Stimulated activated CD8-positive, alpha-beta memory T cell treated with anti-CD3 and anti-CD28 coated beads, Interleukin-7, amount 100 ng/mL, for 4 hours (primary cell): ENCODE measurements around the gene TERT.
"Not testable (repeated sequence)": the region's sequence is repeated elsewhere in the genome, so short reads cannot be mapped to it uniquely, and the experiment has no call there.

ENCODE experiments used
- DNase-seq, 2 donors: peaks; one replicate each; pipeline ENCODE4 v3.0.0-alpha.2; 2020; ENCODE audit warnings: low read depth in 2 of 2

TERT gene

DNA sequence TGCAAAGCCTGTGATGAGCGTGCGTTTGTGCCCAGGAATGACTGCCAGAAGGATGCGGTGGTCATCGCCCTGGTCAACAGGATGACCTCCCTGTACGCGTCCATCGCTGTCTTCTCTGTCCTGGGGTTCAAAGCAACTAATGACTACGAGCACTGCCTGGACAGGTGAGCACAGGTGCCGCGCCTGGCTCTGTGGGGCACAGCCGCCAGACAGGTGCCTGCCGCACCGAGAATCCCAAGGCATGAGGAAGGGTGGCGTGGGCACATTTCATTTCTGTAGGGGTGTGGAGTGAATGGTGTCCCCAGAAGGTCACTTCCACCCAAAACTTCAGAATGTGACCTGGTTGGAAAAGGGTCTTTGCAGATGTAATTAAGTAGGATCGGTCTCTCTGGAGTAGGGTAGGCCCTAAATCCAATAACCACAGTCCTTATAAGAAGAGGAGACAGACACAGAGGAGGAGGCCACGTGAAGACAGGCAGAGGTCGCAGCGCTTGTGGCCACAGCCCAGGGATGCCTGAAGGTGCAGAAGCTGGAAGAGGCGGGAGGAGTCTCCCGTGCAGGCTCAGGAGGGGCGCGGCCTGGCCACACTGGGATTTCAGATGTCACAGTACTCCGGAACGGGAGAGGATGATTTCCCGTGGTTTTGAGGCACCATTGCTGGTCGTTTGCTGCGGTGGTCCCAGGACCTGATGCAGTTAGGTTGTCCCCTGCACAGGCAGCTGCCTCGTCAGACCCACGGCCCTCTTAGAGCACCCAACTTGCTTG, 54.2 kb downstream of the TERT start:
- DNase-seq: no peak

DNA sequence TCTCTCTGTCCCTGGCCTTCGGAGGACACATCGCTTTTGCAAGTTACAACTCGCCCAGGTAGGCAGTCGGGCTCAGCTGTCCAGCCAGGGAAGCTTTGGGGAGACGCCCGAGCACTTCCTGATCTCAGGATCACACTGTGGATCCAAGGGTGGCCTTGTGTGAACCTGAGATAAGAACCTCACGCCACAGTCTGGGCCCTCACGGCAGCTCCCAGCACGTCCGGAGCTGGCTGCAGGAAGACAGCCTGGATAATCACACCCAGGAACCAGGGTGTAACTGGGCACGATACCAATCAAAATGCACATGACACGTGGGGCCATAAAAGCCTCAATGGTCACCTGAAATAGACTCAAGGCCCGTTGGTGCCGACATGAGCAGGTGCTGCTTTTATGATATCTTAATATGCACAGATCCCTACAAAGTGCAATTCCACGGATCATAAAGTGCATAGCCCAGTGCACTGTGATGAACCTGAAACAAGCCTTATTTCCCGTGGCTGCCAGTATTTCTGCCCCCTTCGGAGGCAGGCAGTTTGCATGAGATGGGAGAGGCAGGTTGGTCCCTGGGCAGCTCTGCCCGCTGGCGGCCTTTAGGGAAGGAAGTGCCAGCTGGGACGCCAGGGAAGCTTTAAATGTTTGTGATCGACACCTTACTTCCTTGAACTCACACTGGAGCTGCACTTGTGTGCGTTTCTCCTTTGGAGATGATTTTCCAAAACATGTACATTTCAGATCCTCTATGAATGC, 55.2 kb downstream of the TERT start:
- no peak for DNase-seq

DNA sequence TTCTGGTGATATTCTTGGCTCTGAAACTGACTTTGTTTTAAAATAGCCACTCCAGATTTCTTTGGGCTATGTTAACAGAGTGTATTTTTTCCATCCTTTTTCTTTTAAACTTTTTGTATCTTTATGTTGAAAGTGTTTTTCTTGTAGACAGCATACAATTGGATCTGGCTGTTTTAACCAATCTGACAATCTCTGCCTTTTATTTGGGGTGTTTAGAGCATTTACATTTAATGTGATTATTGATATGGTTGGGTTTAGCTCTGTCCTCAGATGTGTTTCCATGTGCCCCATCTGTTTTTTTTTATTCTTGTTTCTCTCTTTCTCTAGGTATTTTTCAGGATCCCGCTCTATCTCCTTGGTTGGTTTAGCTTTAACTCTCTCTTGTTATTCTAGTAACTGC, 59.0 kb downstream of the TERT start:
- no peak for DNase-seq

DNA sequence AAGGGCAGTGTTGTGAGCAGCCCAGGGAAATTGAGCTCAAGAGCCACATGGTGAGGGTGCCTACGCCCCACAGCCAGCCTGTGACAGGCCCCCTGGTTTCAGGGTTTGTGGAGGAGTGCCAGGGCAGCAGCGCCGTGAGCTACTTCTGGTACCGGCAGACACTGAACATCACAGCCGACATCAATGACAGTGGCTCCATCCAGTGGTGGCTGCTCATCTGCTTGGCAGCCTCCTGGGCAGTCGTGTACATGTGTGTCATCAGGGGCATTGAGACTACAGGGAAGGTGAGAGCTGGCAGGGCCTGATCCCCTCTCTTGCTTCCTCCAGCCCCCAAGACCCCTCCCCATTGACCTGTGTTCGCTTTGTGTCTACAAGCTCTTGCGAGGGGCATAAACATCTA, 59.5 kb downstream of the TERT start:
- DNase-seq: no peak

DNA sequence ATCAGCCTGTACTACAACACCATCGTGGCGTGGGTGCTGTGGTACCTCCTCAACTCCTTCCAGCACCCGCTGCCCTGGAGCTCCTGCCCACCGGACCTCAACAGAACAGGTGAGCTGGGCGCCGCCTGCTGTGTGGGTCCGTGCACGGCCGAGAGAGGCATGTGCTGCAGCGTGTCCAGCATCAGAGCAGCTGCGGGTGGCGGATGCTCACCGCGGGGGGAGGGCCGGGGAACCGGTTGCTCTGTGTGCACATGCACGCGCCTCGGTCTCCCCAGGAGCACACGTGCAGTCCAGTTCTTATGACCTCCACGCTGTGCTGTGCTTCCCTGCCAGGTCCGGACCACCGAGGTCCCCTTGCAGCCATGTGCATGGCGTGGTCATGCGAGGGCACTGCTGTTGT, 62.1 kb downstream of the TERT start:
- no peak for DNase-seq

DNA sequence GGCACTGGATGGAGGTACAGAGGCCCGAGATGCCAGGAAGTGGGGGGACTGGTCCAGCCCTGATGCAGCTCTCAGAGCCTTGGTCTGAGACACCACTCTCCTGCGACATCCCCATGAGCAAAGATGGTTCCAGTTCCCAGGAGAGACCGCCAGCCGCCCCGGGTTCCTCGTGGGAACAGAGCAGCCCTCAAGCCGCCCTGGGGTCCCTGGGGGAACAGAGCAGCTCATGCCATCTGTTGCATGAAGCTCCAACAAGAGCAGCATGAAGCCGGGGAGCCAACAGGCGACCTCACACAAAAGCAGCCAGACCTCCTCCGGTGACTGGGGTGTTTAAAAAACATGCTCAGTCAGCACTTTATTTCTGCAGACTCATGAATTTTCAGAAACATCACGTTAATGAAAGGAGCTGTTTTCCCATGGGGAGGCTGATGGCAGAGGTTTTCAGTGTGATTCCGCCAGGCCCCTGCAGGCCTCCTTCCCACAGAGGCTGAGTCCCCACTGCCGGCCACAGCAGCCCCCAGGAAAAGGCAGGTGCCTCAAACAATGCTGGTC, 63.4 kb downstream of the TERT start:
- DNase-seq: no peak

DNA sequence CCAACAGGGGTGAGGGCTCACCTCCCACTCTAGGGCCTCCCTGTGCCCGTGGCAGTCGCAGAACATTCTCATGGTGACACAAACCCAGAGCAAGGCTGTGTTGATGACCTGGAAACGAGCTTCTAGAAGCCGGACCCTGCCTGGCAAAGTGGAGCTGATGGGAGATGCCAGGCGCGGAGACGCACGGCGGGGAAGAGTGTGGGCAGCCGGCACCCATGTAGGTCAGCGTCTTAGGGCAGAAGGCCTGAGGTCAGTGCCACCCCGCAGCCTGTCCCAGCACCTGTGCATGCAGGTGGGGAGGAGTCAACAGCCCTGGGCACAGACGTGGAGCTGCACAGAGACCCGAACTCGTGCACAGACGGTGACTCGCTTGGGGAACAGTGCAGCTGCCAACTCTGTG, 64.3 kb downstream of the TERT start:
- no peak for DNase-seq

DNA sequence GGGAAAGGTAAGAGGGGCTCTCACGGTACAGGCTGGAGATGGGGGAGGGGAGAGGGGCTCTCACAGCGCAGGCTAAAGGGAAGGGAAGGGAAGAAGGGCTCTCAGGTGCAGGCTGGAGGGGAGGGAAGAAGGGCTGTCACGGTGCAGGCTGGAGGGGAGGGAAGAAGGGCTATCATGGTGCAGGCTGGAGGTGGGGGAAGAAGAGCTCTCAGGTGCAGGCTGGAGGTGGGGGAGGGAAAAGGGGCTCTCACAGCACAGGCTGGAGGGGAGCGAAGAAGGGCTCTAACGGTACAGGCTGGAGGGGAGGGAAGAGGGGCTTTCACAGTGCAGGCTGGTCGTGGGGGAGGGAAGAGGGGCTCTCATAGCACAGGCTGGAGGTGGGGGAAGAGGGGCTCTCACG, 65.0 kb downstream of the TERT start:
- DNase-seq: no peak

DNA sequence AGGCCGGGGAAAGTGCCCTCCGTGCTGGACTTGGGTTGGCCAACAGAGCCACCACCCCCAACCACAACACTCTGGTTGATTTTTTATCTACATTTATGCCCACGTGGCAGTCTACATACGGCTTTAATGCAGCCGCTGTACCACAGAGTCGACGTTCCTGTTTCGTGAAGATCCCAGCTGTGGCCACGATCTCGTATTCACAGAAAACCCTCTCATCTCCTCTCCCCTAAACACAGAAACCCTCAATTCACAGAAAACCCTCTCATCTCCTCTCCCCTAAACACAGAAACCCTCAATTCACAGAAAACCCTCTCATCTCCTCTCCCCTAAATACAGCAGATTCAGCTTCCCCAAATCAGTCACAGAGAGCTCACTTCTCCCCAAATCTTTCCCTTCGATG, 65.8 kb downstream of the TERT start:
- not testable (repeated sequence) for DNase-seq

DNA sequence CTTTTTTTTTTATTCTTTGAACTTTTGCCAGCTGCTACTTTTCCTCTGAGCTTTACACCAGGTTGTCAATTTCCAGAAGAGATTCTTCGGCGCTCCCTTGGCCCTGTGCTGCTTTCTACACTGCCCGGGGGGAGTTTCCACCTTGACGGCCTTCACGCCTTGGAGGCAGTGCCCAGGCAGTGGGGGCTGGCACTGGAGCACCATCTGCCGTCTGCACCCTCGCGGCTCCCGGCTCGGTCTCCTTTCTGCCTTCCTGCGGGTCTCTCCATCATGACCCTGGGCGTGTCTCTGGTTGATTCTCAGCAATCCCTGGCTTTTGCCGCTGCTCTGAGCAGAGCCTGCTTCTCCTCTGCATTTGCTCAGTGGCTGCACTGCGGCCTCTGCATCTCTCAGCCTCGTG, 66.7 kb downstream of the TERT start:
- no peak for DNase-seq

DNA sequence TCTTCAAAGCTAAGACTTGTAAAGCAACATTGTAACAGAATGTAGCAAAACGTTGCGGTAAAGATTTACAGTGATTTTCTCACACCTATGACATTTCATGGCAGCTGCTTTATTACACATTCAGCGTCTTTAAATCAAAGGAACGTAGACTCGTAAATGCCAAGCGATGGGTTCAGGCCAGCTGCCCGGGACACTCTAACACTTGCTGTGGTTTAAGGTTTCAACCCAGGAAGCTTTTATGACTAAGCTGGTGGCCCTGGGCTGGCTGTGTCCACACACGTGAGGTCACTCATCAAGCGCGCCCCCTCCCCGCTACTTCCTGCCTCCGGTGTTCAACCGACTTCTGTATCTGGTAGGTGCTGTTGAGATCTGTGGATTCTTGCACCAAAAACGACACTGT, 67.2 kb downstream of the TERT start:
- DNase-seq: no peak

DNA sequence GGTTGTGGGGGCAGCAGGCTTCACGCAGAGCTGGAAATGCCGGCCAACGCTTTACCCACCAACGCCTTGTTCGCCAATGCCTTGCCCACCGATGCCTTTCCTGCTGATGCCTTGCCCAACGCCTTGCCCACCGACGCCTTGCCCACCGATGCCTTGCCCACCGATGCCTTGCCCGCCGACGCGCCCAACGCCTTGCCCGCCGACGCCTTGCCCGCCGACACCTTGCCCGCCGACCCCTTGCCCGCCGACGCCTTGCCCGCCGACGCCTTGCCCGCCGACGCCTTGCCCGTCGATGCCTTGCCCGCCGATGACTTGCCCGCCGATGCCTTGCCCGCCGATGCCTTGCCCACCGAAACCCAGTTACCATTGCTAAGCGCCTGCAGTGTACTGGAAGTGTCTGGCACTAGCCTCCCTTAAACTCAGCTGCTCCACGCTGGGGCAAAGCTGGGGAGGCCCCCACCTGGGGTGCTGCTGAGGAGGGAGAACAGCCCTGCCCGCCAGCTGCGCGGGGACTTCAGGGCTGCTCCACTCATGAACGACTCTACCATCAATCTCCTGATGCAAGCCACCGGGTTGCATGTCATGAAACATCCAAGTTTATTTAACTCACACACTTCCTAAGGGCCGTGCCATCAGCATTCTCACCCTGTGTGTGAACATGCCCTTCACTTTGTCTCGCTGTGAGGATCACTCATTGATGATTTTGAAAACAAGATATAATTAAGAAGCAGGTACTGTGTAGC, 67.9 kb downstream of the TERT start:
- DNase-seq: no peak

DNA sequence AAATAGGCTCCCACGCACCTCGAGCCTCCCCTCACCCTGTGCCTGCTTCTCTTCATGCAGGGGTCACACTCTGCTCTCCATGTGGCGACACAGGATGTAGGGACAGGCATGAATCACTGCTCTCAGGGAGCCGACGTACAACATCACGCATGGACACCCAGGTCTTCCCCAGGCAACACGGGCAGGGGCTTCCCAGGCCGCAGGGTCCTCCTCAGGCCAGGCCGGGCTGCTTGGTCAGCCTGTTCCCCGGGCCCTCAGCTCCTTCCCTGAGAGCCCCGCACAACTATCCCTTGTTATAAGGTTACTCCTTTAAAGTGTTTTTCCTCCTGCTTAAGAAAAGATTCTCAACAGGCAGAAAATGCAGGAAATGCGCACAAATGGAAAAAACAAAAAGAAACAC, 68.6 kb downstream of the TERT start:
- DNase-seq: no peak

DNA sequence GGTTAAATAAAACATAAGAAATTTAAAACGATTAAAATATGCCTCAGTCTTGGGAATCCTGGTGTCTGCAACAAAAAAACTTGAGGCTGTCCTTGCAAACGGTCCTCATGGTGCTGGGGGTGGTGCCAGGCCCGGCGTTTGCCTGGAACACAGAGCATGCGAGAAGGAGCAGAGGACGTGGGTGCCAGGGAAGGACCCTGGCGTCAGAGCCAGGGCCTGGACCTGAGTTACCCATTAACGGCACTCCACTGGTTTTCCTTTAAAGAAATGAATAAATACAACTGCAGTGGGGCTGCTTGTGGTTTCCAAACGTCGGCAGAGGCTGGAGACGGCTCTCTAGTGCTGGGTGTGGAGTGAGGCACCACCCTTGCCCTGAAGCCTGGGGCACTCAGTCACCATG, 69.8 kb downstream of the TERT start, which contains the start of gene SLC6A18:
Gene SLC6A18, plus strand, starts transcription at position 301 of the 400 bp plus-strand sequence. Its CDS starts 97 bp downstream, at position 398.
- no peak for DNase-seq

DNA sequence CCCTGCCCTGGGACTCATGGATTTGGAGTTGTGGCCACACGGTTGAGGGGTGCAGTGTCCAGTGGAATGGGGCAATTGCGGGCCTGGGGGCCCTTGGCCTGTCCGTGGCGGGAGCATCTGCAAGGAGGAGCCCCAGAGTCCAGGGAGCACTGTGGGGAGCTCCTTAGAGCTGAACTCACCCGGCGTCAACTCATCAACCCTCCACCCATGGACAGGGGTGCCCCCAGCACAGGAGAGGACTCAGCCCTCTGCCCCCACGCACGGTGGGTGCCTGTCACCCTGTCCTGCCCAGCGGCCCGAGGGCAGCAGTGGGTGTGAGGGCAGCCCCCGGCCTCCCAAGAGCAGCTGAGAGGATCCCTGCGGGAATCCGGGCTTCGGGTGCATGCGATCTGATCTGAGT, 70.2 kb downstream of the TERT start:
- DNase-seq: no peak

DNA sequence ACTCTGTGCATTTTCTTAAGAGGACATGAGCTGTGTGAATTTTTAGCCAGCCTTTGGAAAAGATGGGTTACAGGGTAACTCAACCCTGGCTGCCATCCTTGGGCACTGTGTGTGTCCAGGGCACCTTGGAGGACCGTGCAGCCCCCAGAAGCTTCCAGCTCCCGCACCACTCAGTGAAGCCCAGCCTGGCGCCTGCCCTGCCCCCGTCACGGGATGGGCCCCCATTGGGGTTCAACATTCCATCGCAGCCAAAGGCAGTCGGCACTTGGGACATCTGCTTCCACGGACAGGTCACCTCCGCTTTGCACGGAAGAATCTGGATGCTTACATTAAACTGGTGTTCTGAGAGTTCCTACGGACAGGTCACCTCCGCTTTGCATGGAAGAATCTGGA, 71.6 kb downstream of the TERT start:
- no peak for DNase-seq

DNA sequence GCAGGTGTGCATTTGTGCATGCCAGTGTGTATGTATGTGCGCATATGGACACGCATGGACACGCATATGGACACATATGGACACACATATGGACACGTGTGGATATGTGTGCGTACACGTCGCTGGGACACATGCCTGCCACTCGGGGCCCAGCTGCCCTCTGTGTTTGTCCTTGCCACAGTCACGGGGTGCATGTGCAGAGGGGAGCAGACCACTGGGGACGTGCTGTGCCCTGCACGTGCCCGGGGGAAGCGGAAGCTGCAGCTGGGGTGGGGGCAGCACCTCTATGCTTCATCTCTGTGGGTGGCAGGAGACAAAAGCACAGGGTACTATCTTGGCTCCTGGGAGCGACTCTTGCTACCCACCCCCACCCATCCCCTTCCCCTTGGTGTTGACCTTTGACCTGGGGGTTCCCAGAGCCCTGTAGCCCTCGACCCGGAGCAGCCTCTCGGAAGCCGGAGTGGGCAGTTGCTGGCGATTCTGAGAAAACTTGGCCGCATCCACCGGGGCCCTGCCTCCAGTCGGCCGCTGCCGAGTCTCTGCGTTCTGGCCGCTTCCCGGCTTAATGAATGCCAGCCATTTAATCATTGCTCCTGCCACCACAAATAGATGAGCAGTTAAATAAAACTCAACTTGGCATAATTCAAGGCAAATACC, 72.1 kb downstream of the TERT start:
- DNase-seq: no peak

DNA sequence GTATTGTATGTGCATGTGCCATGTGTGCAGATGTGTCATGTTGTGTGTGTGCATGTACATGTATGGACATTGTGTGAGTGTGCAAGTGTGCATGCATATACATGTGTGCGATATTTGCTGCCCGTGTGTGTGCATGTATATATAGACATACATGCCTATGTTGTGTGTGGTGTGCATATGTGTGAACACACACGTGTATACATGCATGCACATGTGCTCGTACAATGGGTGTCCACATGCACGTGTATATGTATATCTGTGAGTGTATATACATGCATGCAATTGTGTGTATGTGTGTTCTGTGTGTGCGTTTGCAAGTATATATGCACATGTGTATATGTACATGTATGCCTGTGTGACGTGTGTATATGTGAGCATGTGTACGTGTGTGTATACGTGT, 72.7 kb downstream of the TERT start:
- DNase-seq: no peak

DNA sequence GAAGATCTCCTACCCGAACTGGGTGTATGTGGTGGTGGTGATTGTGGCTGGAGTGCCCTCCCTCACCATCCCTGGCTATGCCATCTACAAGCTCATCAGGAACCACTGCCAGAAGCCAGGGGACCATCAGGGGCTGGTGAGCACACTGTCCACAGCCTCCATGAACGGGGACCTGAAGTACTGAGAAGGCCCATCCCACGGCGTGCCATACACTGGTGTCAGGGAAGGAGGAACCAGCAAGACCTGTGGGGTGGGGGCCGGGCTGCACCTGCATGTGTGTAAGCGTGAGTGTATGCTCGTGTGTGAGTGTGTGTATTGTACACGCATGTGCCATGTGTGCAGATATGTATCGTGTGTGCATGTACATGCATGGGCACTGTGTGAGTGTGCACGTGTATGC, 73.1 kb downstream of the TERT start:
- no peak for DNase-seq

DNA sequence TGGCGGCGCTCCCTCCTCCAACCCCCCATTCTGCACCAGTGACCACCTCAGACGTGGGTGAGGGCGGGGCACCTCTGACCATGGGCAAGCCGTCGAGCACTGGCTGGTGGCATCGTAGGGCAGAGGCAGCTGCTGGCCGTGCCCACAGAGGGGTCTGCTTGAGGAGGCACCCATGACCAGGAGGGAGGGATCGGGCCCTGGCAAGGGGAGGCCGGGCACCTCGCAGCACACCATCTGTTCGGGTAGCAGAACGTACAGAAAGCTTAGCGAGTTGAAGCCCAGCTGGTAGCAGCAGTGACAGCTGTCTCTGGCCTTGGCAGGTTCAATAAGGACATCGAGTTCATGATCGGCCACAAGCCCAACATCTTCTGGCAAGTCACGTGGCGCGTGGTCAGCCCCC, 74.0 kb downstream of the TERT start:
- no peak for DNase-seq

DNA sequence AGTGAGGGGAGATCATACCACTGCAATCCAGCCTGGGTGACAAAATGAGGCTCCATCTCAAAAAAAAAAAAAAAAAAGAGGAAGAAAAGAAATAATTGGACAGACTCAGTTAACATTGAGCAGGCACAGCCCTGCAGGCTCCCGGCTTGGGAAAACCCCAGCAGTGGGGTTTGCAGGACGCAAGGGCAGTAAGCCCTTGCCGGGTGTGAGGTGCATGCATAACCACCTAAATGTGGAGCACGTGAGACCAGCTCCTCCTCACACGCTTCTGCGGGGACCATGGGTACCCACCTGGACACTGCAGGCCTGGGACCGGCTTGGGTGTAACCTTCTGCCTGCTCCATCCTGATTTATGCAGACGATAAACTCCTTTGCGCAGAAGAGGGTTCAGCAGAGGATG, 74.5 kb downstream of the TERT start:
- DNase-seq: no peak

DNA sequence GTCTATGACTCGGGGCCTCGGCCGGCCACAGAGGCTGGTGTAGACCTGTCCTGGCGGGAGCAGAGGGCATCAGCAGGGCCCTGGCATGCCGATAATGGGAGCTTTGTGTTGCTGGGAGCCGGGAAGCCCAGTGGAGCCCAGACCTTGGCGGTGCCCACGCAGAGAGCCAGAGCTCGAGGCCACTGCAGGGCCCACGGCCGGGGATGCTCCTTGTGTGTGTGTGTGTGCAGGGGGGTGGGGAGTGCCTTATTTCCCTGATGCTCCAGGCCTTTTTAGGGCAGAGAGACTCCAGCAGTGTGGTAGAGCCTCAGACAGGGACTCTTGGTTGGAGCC, 75.1 kb downstream of the TERT start:
- DNase-seq: no peak
